CD4-positive, CD25-positive, alpha-beta regulatory T cell (primary cell): ENCODE results near the gene MAG. TPM values are rescaled to one million over a fixed set of nuclear protein-coding genes. Genes with fewer than 3 reads are reported as not detected.

Experiments
- ATAC-seq, 2 donors: fragments of 150-1000 bp; cut with Tn5 transposase; one replicate each; pipeline ENCODE4 v1.10.0; 2021; ENCODE audit warnings: low read depth in 2 of 2, moderate number of reproducible peaks in 2 of 2, moderate library complexity in 1 of 2
- DNase-seq, 3 donors: peaks; one replicate each; pipeline versions ENCODE4 v3.0.0 to v3.0.0-alpha.2; 2012 to 2022; ENCODE audit warnings: mixed read lengths in 1 of 3
- H3K27ac ChIP-seq: one replicate; pipeline ENCODE4 v1.7.0; 2013; ENCODE audit warnings: mild to moderate bottlenecking, low read length; ENCODE audit not compliant: insufficient read depth, poor library complexity, severe bottlenecking
- H3K27me3 ChIP-seq: one replicate; pipeline ENCODE4 v1.7.0; 2013; ENCODE audit warnings: low read length; ENCODE audit not compliant: control insufficient read depth, insufficient read depth
- H3K36me3 ChIP-seq: one replicate; pipeline ENCODE4 v1.7.0; 2013; ENCODE audit warnings: mild to moderate bottlenecking, low read length, moderate library complexity; ENCODE audit not compliant: control insufficient read depth, insufficient read depth
- H3K4me1 ChIP-seq: 2 replicates; pipeline ENCODE4 v1.7.0; 2013; ENCODE audit warnings: mild to moderate bottlenecking, low read length; ENCODE audit not compliant: insufficient read depth, control insufficient read depth, poor library complexity, severe bottlenecking
- H3K4me3 ChIP-seq: one replicate; pipeline ENCODE4 v1.7.0; 2013; ENCODE audit warnings: low read depth, mild to moderate bottlenecking, low read length, moderate library complexity
- H3K9me3 ChIP-seq, 2 experiments: 1 replicate in 1 of 2; 2 replicates in 1 of 2; pipeline ENCODE4 v1.7.0; 2013; ENCODE audit warnings: low read length in 2 of 2, mild to moderate bottlenecking in 1 of 2, moderate library complexity in 1 of 2; ENCODE audit not compliant: control insufficient read depth in 2 of 2
- H3K27ac Mint-ChIP-seq, 3 donors: one replicate each; pipeline ENCODE4 v1.8.0; 2020 to 2022; ENCODE audit warnings: mild to moderate bottlenecking in 3 of 3, mixed read lengths in 3 of 3, moderate library complexity in 2 of 3
- H3K27me3 Mint-ChIP-seq: one replicate; pipeline ENCODE4 v1.8.0; 2022; ENCODE audit warnings: mild to moderate bottlenecking, mixed read lengths
- H3K36me3 Mint-ChIP-seq: one replicate; pipeline ENCODE4 v1.8.0; 2020; ENCODE audit warnings: mixed read lengths
- H3K4me1 Mint-ChIP-seq, 4 donors: one replicate each; pipeline ENCODE4 v1.8.0; 2020 to 2022; ENCODE audit warnings: mixed read lengths in 4 of 4, mild to moderate bottlenecking in 1 of 4
- H3K4me3 Mint-ChIP-seq, 4 donors: one replicate each; pipeline ENCODE4 v1.8.0; 2020 to 2022; ENCODE audit warnings: mild to moderate bottlenecking in 4 of 4, mixed read lengths in 4 of 4, moderate library complexity in 3 of 4
- H3K9me3 Mint-ChIP-seq, 7 donors: one replicate each; pipeline ENCODE4 v1.8.0; 2020 to 2022; ENCODE audit warnings: mixed read lengths in 7 of 7, mild to moderate bottlenecking in 3 of 7, moderate library complexity in 2 of 7
- polyA plus RNA-seq, 4 donors: library from polyadenylated mRNA; unstranded; fragments of 300-500 nt; fragmentation: Illumina TruSeq; gene quantifications; one replicate each; pipeline ENCODE4 v1.2.3, GENCODE V29; 2021
- total RNA-seq: library from RNA; stranded (reverse); gene quantifications from one replicate; pipeline ENCODE4 v1.2.3, GENCODE V29; 2022

The MAG gene
- total and polyA plus RNA-seq, 5 donors from 2014 or later, result 0.16 to 0.28 TPM; not detected in 3

- H3K4me3 ChIP-seq, result no peak overlapping the region
- H3K27ac ChIP-seq, result no peak overlapping the region
- no peaks in the 10 kb centered on the region for H3K36me3 ChIP-seq
- Mint-ChIP-seq H3K27ac (no peak overlapping the region), H3K27me3 (no peaks in the 10 kb centered on the region), H3K4me3 (no peak overlapping the region), H3K4me1 (peaks cover 0 to 2% (median 0%) of the 10 kb centered on the region in 4 donors), H3K9me3 (peaks cover 0 to 3% (median 0%) of the 10 kb centered on the region in 7 donors), H3K36me3 (no peaks in the 10 kb centered on the region)
- H3K4me1 ChIP-seq, result no peaks in the 10 kb centered on the region
- no peaks in the 10 kb centered on the region for H3K27me3 ChIP-seq
- H3K9me3 ChIP-seq, result no peaks in the 10 kb centered on the region
- no peak for DNase-seq
- no peak for ATAC-seq
Observed at GRCh38 chr19:35306473-35307246, 14.7 kb downstream of the MAG start.

GRCh38 chr19:35307931-35308330 lies 16.0 kb downstream of the MAG start:
- no peak for DNase-seq
- Mint-ChIP-seq H3K36me3 (no peaks in the 10 kb centered on the region), H3K4me3 (no peak overlapping the region), H3K4me1 (peaks cover 0 to 2% (median 0%) of the 10 kb centered on the region in 4 donors), H3K27ac (peak overlapping the region in 2 of 3 donors; percentile 24 to 60), H3K9me3 (peaks cover 0 to 3% (median 0%) of the 10 kb centered on the region in 7 donors), H3K27me3 (no peaks in the 10 kb centered on the region)
- H3K9me3 ChIP-seq, result no peaks in the 10 kb centered on the region
- H3K27me3 ChIP-seq, result no peaks in the 10 kb centered on the region
- ATAC-seq, result no peak
- H3K27ac ChIP-seq, result no peak overlapping the region
- H3K4me1 ChIP-seq, result no peaks in the 10 kb centered on the region
- no peaks in the 10 kb centered on the region for H3K36me3 ChIP-seq
- no peak overlapping the region for H3K4me3 ChIP-seq

- no peaks in the 10 kb centered on the region for H3K36me3 ChIP-seq
- ATAC-seq (no peak), DNase-seq (no peak)
- no peaks in the 10 kb centered on the region for H3K4me1 ChIP-seq
- no peaks in the 10 kb centered on the region for H3K27me3 ChIP-seq
- H3K9me3 Mint-ChIP-seq, result peaks cover 0 to 3% (median 0%) of the 10 kb centered on the region in 7 donors
- H3K9me3 ChIP-seq, result no peaks in the 10 kb centered on the region
- H3K4me3 ChIP-seq, result no peak overlapping the region
- H3K27ac Mint-ChIP-seq, result peak overlapping the region in 2 of 3 donors; percentile 24 to 32
- no peaks in the 10 kb centered on the region for H3K27me3 Mint-ChIP-seq
- H3K27ac ChIP-seq, result no peak overlapping the region
- H3K36me3 Mint-ChIP-seq, result no peaks in the 10 kb centered on the region
- H3K4me1 Mint-ChIP-seq, result peaks cover 0 to 2% (median 0%) of the 10 kb centered on the region in 4 donors
- no peak overlapping the region for H3K4me3 Mint-ChIP-seq
Observed at GRCh38 chr19:35308910-35309309, 16.9 kb downstream of the MAG start.

- Mint-ChIP-seq H3K27ac (no peak overlapping the region), H3K36me3 (no peaks in the 10 kb centered on the region), H3K9me3 (peaks cover 0 to 3% (median 0%) of the 10 kb centered on the region in 7 donors), H3K27me3 (no peaks in the 10 kb centered on the region), H3K4me3 (no peak overlapping the region), H3K4me1 (peaks cover 0 to 2% (median 0%) of the 10 kb centered on the region in 4 donors)
- ATAC-seq (no peak), DNase-seq (no peak)
- Histone ChIP-seq H3K27me3 (no peaks in the 10 kb centered on the region), H3K4me1 (no peaks in the 10 kb centered on the region), H3K27ac (no peak overlapping the region), H3K4me3 (no peak overlapping the region), H3K9me3 (no peaks in the 10 kb centered on the region), H3K36me3 (no peaks in the 10 kb centered on the region)
Observed at GRCh38 chr19:35309481-35310279, 17.7 kb downstream of the MAG start.

- Mint-ChIP-seq H3K4me3 (no peak overlapping the region), H3K9me3 (peaks cover 0 to 2% (median 0%) of the 10 kb centered on the region in 7 donors), H3K27ac (no peak overlapping the region), H3K36me3 (no peaks in the 10 kb centered on the region), H3K4me1 (peaks cover 0 to 2% (median 0%) of the 10 kb centered on the region in 4 donors), H3K27me3 (no peaks in the 10 kb centered on the region)
- no peaks in the 10 kb centered on the region for H3K36me3 ChIP-seq
- H3K9me3 ChIP-seq, result no peaks in the 10 kb centered on the region
- H3K27ac ChIP-seq, result no peak overlapping the region
- ATAC-seq (no peak), DNase-seq (no peak)
- no peaks in the 10 kb centered on the region for H3K27me3 ChIP-seq
- H3K4me3 ChIP-seq, result no peak overlapping the region
- H3K4me1 ChIP-seq, result no peaks in the 10 kb centered on the region
Observed at GRCh38 chr19:35310331-35310730, 18.4 kb downstream of the MAG start.

- Histone ChIP-seq H3K9me3 (no peaks in the 10 kb centered on the region), H3K4me1 (no peaks in the 10 kb centered on the region), H3K36me3 (no peaks in the 10 kb centered on the region), H3K27ac (no peak overlapping the region), H3K4me3 (no peak overlapping the region), H3K27me3 (no peaks in the 10 kb centered on the region)
- no peak overlapping the region for H3K4me3 Mint-ChIP-seq
- H3K9me3 Mint-ChIP-seq, result peaks cover 0 to 2% (median 0%) of the 10 kb centered on the region in 7 donors
- no peak overlapping the region for H3K27ac Mint-ChIP-seq
- peaks cover 0 to 2% (median 0%) of the 10 kb centered on the region in 4 donors for H3K4me1 Mint-ChIP-seq
- no peaks in the 10 kb centered on the region for H3K36me3 Mint-ChIP-seq
- no peaks in the 10 kb centered on the region for H3K27me3 Mint-ChIP-seq
- no peak for ATAC-seq
- DNase-seq, result no peak
Observed at GRCh38 chr19:35310811-35311465, 19.0 kb downstream of the MAG start.

- DNase-seq (no peak), ATAC-seq (no peak)
- H3K27ac ChIP-seq, result no peak overlapping the region
- H3K27me3 ChIP-seq, result no peaks in the 10 kb centered on the region
- H3K4me3 ChIP-seq, result no peak overlapping the region
- H3K4me1 Mint-ChIP-seq, result peaks cover 0 to 2% (median 0%) of the 10 kb centered on the region in 4 donors
- H3K4me1 ChIP-seq, result no peaks in the 10 kb centered on the region
- peaks cover 0 to 2% (median 0%) of the 10 kb centered on the region in 7 donors for H3K9me3 Mint-ChIP-seq
- no peaks in the 10 kb centered on the region for H3K9me3 ChIP-seq
- H3K27me3 Mint-ChIP-seq, result no peaks in the 10 kb centered on the region
- no peak overlapping the region for H3K27ac Mint-ChIP-seq
- H3K36me3 ChIP-seq, result no peaks in the 10 kb centered on the region
- H3K4me3 Mint-ChIP-seq, result no peak overlapping the region
- H3K36me3 Mint-ChIP-seq, result no peaks in the 10 kb centered on the region
Observed at GRCh38 chr19:35311901-35312665, 20.1 kb downstream of the MAG start.
